ENCODE measurements around the gene ESCO1. TPM values are rescaled to one million over a fixed set of nuclear protein-coding genes. Genes with fewer than 3 reads are reported as not detected.

The ESCO1 gene
- total RNA-seq, 1 experiment from 2014 or later, result 36.7 TPM

- Histone ChIP-seq H3K27me3 (ENCODE audit: insufficient read depth, low read length) (no peaks in the 10 kb centered on the region), H3T11ph (ENCODE audit: low read length) (no peak overlapping the region), H2AK5ac (ENCODE audit: insufficient read length, low read length) (no peak overlapping the region), H3K4me2 (ENCODE audit: insufficient read depth, insufficient read length, low read length) (no peak overlapping the region), H2AFZ (ENCODE audit: low read length) (no peak overlapping the region), H2BK20ac (ENCODE audit: low read depth, low read length, poor library complexity, severe bottlenecking) (no peak overlapping the region), H3K27ac (ENCODE audit: insufficient read length, low read depth, low read length) (no peak overlapping the region), H2BK12ac (ENCODE audit: insufficient read length, low read depth, low read length) (no peak overlapping the region), H2BK120ac (ENCODE audit: low read depth, low read length, poor library complexity, severe bottlenecking) (no peak overlapping the region), H2BK15ac (ENCODE audit: low read depth, low read length) (no peak overlapping the region), H3K9ac (ENCODE audit: extremely low read depth, insufficient read length, low read length) (no peak overlapping the region), H3K9me3 (ENCODE audit: control insufficient read depth, low read depth, low read length) (no peaks in the 10 kb centered on the region), H4K20me1 (ENCODE audit: control insufficient read depth, insufficient read depth, insufficient read length) (no peaks in the 10 kb centered on the region), H4K5ac (ENCODE audit: insufficient read length, low read depth, low read length) (no peak overlapping the region), H4K8ac (replicated peaks; ENCODE audit: insufficient read length, low read depth, low read length) (no peak overlapping the region), H3K79me1 (ENCODE audit: insufficient read depth, low read depth, low read length, poor library complexity, severe bottlenecking) (no peaks in the 10 kb centered on the region), H3K23me2 (ENCODE audit: insufficient read length, low read depth, low read length, poor library complexity, severe bottlenecking) (no peaks in the 10 kb centered on the region), H2BK5ac (ENCODE audit: insufficient read length, low read length) (no peak overlapping the region), H3K18ac (ENCODE audit: insufficient read length, low read depth, low read length) (no peak overlapping the region), H3K4me1 (ENCODE audit: insufficient read depth, low read length) (no peaks in the 10 kb centered on the region), H3K14ac (ENCODE audit: insufficient read depth, low read length) (no peak overlapping the region), H3K79me2 (ENCODE audit: insufficient read depth, low read length) (no peaks in the 10 kb centered on the region), H3K56ac (ENCODE audit: insufficient read length, low read depth, low read length) (no peak overlapping the region), H3K23ac (ENCODE audit: insufficient read length, low read depth, low read length) (no peak overlapping the region), H3K4ac (ENCODE audit: low read depth, low read length) (no peak overlapping the region), H4K91ac (ENCODE audit: insufficient read length, low read depth, low read length) (no peak overlapping the region)
- Mint-ChIP-seq H3K36me3 (ENCODE audit: insufficient read depth in 1 of 3, low read depth in 3 of 3) (peaks cover 5 to 52% (median 43%) of the 10 kb centered on the region in 3 experiments; a peak in 6 of 7 replicates), H3K4me1 (no peaks in the 10 kb centered on the region), H3K4me3 (no peak overlapping the region), H3K27ac (no peak overlapping the region), H3K27me3 (ENCODE audit: low read depth) (no peaks in the 10 kb centered on the region), H3K9me3 (no peaks in the 10 kb centered on the region)
- no peak for TF ChIP-seq CTCF (conservative IDR thresholded peaks at IDR 0.05)
- no CpG with 5 or more reads among the region's 2 CpGs for WGBS (ENCODE audit: extremely low coverage, insufficient read length, low lambda C conversion rate)
- no peak for DNase-seq
Measured at GRCh38 chr18:21526463-21526862, 74.0 kb downstream of the ESCO1 start.

Measured in H9 (cell line).